GM23338 (cell line): ENCODE measurements around the gene SRSF2. TPM values are rescaled to one million over a fixed set of nuclear protein-coding genes. Genes with fewer than 3 reads are reported as not detected.

Source experiments
- ATAC-seq: fragments of 200-7000 bp; cut with Tn5 transposase; 3 replicates; pipeline ENCODE4 v1.9.1; 2020
- DNase-seq: peaks from one replicate; pipeline ENCODE4 v3.0.0-alpha.2; 2015; ENCODE audit warnings: low spot score
- H2AFZ ChIP-seq: fragments of 200-600 bp; sonication (generic); 2 replicates; pipeline ENCODE4 v1.8.0; 2016; ENCODE audit warnings: antibody characterized with exemption, mild to moderate bottlenecking, moderate library complexity
- H3F3A ChIP-seq: fragments of 200-600 bp; sonication (generic); replicated peaks from 2 replicates; pipeline ENCODE4 v1.8.0; 2017; ENCODE audit warnings: antibody characterized with exemption, mixed run types, low read depth
- H3K27ac ChIP-seq: fragments of 200-600 bp; sonication (generic); 2 replicates; pipeline ENCODE4 v1.6.1; 2016; ENCODE audit warnings: low read depth
- H3K27me3 ChIP-seq: fragments of 200-600 bp; sonication (generic); 2 replicates; pipeline ENCODE4 v1.8.0; 2016; ENCODE audit warnings: mild to moderate bottlenecking, mixed run types, moderate library complexity; ENCODE audit not compliant: insufficient read depth
- H3K36me3 ChIP-seq: fragments of 200-600 bp; sonication (generic); 2 replicates; pipeline ENCODE4 v1.8.0; 2016; ENCODE audit warnings: mild to moderate bottlenecking; ENCODE audit not compliant: insufficient read depth
- H3K4me1 ChIP-seq: fragments of 200-600 bp; sonication (generic); 2 replicates; pipeline ENCODE4 v1.8.0; 2016; ENCODE audit warnings: mild to moderate bottlenecking, moderate library complexity; ENCODE audit not compliant: insufficient read depth
- H3K4me2 ChIP-seq: fragments of 200-600 bp; sonication (generic); 2 replicates; pipeline ENCODE4 v1.7.1; 2017; ENCODE audit warnings: mixed run types
- H3K4me3 ChIP-seq: fragments of 200-600 bp; sonication (generic); 2 replicates; pipeline ENCODE4 v1.6.1; 2016; ENCODE audit warnings: mixed run types
- H3K79me2 ChIP-seq: fragments of 200-600 bp; sonication (generic); replicated peaks from 2 replicates; pipeline ENCODE4 v1.8.0; 2017; ENCODE audit warnings: mild to moderate bottlenecking; ENCODE audit not compliant: insufficient read depth
- H3K9me2 ChIP-seq: fragments of 200-600 bp; sonication (generic); 2 replicates; pipeline ENCODE4 v1.8.0; 2017; ENCODE audit not compliant: insufficient read depth
- H4K20me1 ChIP-seq: fragments of 200-600 bp; sonication (generic); replicated peaks from 2 replicates; pipeline ENCODE4 v1.8.0; 2017; ENCODE audit warnings: mild to moderate bottlenecking; ENCODE audit not compliant: insufficient read depth
- H3K27ac Mint-ChIP-seq: 2 replicates; pipeline ENCODE4 v1.8.0; 2020; ENCODE audit warnings: inconsistent platforms, mild to moderate bottlenecking, moderate library complexity, mixed read lengths
- H3K27me3 Mint-ChIP-seq: 3 replicates; pipeline ENCODE4 v1.8.0; 2022; ENCODE audit warnings: low read depth, mild to moderate bottlenecking, moderate library complexity, mixed read lengths, inconsistent platforms; ENCODE audit not compliant: insufficient read depth, poor library complexity
- H3K36me3 Mint-ChIP-seq: 3 replicates; pipeline ENCODE4 v1.8.0; 2021; ENCODE audit warnings: low read depth, mild to moderate bottlenecking, inconsistent platforms, moderate library complexity, mixed read lengths
- H3K4me1 Mint-ChIP-seq: 3 replicates; pipeline ENCODE4 v1.8.0; 2020; ENCODE audit warnings: mild to moderate bottlenecking, inconsistent platforms, mixed read lengths
- H3K4me3 Mint-ChIP-seq: 3 replicates; pipeline ENCODE4 v1.8.0; 2021; ENCODE audit warnings: moderate library complexity, mild to moderate bottlenecking, inconsistent platforms, mixed read lengths
- H3K9me3 Mint-ChIP-seq: 3 replicates; pipeline ENCODE4 v1.8.0; 2020; ENCODE audit warnings: moderate library complexity, mild to moderate bottlenecking, inconsistent platforms, mixed read lengths
- CTCF ChIP-seq, 2 experiments: fragments of 200-600 bp in 1 of 2; sonication (generic) in 1 of 2; conservative IDR thresholded peaks; 2 replicates each; pipeline versions ENCODE4 v1.5.1 to v1.6.1; 2016 to 2017; ENCODE audit warnings: antibody characterized with exemption in 2 of 2, low read depth in 2 of 2, mild to moderate bottlenecking in 2 of 2, moderate library complexity in 1 of 2
- POLR2AphosphoS5 ChIP-seq: IDR thresholded peaks from 2 replicates; pipeline ENCODE4 v1.6.1; 2016; ENCODE audit warnings: antibody characterized with exemption, low read depth
- STAT1 ChIP-seq: IDR thresholded peaks from one replicate; pipeline ENCODE4 v1.6.1; 2016; ENCODE audit warnings: antibody characterized with exemption; ENCODE audit not compliant: unreplicated experiment
- polyA plus RNA-seq: library from polyadenylated mRNA; unstranded; fragments of >200 nt; fragmentation: Nextera tagmentation; extraction: Ambion mirVana; gene quantifications from 2 replicates; pipeline ENCODE4 v1.2.1, GENCODE V29; 2016
- total RNA-seq: library from RNA; depleted of rRNA; stranded (reverse); fragments of >200 nt; shearing (Covaris generic); gene quantifications from 2 replicates; pipeline ENCODE4 v1.2.3, GENCODE V29; 2014
- TF ChIP-seq, protein P1 (sequence below): IDR thresholded peaks from 2 replicates; pipeline ENCODE4 v1.6.1; 2016; ENCODE audit warnings: antibody characterized with exemption

Gene SRSF2
- total and polyA plus RNA-seq, 2 experiments from 2014 or later: 317 to 547 TPM

DNA sequence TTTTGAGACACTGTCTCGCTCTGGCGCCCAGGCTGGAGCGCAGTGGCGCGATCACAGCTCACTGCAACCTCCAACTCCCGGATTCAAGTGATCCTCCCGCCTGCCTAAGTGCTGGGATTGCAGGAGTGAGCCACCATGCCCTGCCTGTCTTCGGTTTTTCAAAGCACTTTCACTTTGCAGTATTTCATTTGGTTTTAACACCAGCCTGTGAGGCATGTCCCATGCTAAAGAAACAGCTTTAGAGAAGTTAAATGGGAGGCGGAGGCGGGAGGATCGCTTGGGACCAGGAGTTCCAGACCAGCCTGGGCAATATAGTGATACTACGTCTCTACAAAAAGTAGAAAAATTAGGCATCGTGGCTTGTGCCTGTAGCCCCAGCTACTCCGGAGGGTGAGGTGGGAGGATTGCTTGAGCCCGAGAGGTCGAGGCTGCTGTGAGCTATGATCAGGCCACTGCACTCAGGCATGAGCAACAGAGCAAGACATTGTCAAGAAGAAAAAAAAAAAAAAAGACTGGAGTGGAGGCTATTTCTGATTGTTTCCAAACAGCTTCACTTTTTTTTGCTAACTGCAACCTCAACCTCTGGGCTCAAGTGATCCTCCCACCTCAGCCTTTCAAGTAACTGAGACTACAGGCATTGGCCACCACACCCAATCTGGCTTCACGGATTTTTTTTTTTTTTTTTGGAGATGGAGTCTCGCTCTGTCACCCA lies 9.2 kb downstream of the SRSF2 start (continued):
- TF ChIP-seq, protein P1, sequence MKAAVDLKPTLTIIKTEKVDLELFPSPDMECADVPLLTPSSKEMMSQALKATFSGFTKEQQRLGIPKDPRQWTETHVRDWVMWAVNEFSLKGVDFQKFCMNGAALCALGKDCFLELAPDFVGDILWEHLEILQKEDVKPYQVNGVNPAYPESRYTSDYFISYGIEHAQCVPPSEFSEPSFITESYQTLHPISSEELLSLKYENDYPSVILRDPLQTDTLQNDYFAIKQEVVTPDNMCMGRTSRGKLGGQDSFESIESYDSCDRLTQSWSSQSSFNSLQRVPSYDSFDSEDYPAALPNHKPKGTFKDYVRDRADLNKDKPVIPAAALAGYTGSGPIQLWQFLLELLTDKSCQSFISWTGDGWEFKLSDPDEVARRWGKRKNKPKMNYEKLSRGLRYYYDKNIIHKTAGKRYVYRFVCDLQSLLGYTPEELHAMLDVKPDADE: no peak
- TF ChIP-seq POLR2AphosphoS5: no peak

GRCh38 chr17:76726776-76727718 lies 10.1 kb downstream of the SRSF2 start, which contains the start of gene METTL23:
METTL23 (plus strand) TSS chr17:76726839; CDS start chr17:76729711, 2,872 bp downstream.
- Mint-ChIP-seq H3K9me3 (no peaks in the 10 kb centered on the region), H3K27me3 (peaks cover 9% of the 10 kb centered on the region), H3K4me3 (peak within 1 kb of the TSS; percentile 90), H3K4me1 (peaks cover 10% of the 10 kb centered on the region; the same call in 2 of the 3 replicates), H3K27ac (peak within 1 kb of the TSS; percentile 96), H3K36me3 (peaks cover 54% of the 10 kb centered on the region)
- peak; percentile 76 for DNase-seq
- H3K27ac ChIP-seq: peak within 1 kb of the TSS; percentile 99
- peak within 1 kb of the TSS; percentile 98 for H3K4me2 ChIP-seq
- peak within 1 kb of the TSS; percentile 95 for H2AFZ ChIP-seq
- H3F3A ChIP-seq: peaks cover 18% of the 10 kb centered on the region
- peaks cover 21% of the 10 kb centered on the region for H4K20me1 ChIP-seq
- peak within 1 kb of the TSS; percentile 99 for H3K4me3 ChIP-seq
- peaks cover 15% of the 10 kb centered on the region for H3K36me3 ChIP-seq
- peaks cover 16% of the 10 kb centered on the region for H3K4me1 ChIP-seq
- H3K27me3 ChIP-seq: no peaks in the 10 kb centered on the region
- peaks cover 57% of the 10 kb centered on the region for H3K79me2 ChIP-seq
- peak; percentile 59 for ATAC-seq
- no peaks in the 10 kb centered on the region for H3K9me2 ChIP-seq
- peak; percentile 60 to 68 for TF ChIP-seq CTCF (conservative IDR thresholded peaks at IDR 0.05; ENCODE audit: low read depth in 2 of 2)
- TF ChIP-seq POLR2AphosphoS5: peak; percentile 84
- no peak for TF ChIP-seq STAT1
- TF ChIP-seq, protein P1: peak; percentile 36; the same call in 1 of the 2 replicates
